Suppressor macrophage (primary cell): ENCODE data around the gene TM9SF4.
A peak's percentile ranks its signal among the peaks of the same experiment; 100 is the strongest.

Experiments
- DNase-seq, 4 experiments: peaks; one replicate each; pipeline ENCODE4 v3.0.0-alpha.2; 2020 to 2022

Gene TM9SF4

DNA sequence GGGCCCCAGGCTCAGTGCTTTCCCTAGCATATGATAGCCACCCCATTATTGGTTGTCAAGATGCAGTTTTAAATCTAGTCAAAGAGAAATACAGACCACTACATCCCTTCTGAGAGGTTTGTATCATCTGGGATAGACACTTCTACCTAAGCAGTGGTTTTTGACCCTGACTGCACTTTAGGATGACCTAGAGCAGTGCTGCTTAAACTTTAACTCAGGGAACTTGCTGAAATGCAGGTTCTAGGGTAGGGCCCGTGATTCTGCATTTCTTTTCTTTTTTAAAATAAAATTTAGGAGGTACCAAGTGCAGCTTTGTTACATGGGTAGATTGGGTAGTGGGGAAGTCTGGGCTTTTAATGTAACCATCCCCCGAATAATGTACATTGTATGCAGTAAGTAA is 18.7 kb downstream of the TM9SF4 start:
- DNase-seq = no peak

DNA sequence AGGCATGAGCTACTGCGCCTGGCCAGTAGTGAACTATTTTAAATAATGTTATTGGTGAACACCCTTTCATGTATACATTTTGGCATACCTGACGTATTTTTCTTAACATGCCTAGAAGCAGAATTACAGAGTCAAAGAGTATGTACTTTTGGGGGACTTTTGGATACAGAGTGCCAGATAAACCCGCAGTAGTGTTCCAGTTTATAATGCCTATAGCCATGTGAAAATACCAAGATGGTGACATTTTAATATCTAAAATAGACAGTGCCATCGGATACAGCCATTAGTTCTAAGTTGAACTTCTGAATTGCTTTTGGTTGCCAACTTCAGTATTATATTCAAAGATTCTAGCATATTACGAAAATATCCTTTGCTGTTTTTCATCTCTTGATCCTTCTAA is 20.3 kb downstream of the TM9SF4 start:
- DNase-seq = no peak

DNA sequence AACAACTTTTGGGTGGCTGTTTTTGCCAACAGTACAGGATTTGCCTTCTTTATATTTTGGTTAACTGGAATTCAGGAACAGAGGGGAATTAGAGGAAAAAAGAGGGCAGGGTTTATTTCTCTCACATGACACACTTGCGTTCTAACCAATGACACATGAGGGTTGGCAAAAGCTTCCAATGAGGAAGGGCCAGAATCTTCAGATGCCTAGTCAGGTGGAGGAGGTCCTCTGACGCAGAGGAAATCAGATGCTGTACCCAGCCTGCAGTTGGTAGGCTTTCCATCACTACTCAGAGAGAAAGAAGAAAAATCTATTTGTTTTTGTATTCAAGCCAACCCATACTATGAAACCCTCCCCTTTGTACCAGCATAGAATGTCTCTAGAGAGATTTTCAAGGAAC is 20.8 kb downstream of the TM9SF4 start:
- no peak for DNase-seq

DNA sequence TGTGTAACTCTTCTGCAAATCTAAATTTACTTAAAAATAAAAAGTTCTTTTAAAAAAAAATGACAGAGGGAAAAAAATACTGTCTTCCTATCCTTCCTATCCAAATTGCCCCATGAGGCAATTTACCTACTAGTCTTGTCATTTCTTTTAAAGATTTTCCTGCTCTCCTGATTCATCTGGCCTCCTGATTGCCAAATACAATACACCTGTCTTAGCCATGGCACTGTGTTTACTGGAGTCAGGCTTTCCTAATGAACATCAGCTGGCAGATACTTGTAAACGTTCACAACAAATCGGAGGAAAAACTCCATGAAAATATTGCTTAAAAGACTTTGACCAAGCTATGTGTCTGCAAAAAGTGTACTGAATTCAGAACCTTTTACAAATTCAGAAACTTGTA is 21.5 kb downstream of the TM9SF4 start:
- DNase-seq = no peak

DNA sequence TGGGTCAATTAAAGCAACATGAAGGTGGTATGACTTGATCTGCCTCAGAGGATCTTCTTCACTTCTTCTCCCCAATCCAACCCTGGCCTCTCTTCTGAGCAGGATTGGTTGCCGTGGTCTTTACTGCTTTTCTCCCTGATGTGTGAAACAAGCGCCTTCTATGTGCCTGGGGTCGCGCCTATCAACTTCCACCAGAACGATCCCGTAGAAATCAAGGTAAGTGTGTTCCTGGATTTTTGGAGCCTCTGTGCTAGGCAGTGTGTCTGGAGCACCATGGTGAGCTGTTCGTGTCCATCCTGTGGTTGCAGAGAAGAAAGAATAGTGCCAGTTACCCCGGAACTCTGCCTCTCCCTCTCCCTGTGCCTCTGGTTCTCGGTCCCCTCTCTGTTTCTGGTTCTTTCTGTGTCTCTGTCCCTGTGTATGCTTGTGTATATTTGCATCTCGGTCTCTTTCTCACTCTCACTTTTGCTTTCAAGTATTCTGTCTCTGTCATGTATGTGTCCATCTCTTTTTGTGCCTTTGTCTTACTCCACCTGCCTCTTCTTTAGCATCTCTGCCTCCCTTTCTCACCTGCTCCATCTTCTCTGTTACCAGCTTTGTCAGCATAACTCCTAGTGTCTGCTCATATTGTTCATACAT is 23.5 kb downstream of the TM9SF4 start:
- DNase-seq = no peak

DNA sequence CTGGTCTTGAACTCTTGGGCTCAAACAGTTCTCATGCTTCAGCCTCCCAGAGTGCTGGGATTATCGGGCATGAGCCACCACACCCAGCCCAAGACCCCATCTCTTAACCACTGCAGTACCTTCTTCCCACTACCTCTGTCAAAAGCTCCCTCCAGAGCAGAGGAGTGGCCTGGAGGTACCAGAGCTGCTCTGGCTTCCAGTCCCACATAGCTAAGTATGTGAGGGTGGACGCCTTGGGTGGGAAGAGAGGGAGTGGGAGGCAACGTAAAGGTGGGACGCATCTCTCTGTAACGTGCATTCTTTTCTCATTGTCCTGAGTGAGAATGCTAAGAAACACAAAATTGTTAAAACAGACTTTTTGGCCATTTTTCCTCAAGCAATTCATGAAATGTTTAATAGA is 24.5 kb downstream of the TM9SF4 start:
- DNase-seq = no peak

DNA sequence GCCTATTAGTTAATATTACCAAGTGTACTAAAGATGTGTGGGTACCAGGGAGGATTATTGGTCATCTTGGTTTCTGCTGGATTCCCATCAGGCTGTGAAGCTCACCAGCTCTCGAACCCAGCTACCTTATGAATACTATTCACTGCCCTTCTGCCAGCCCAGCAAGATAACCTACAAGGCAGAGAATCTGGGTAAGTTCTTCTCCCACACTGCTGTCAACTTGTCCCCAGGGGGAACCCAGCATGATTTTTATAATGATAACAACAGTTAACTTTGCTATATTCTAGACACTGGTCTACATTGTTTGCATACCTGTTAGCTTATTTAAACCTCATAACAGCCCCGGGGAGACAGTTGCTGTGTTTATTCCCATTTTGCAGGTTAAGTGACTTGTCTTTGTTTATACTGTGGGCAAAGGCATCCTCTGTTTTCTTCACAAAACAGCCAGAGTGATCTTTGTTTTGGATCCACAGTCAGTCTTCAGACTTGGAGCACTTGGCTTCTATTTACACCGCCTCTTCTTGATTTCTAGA is 26.5 kb downstream of the TM9SF4 start:
- no peak for DNase-seq

DNA sequence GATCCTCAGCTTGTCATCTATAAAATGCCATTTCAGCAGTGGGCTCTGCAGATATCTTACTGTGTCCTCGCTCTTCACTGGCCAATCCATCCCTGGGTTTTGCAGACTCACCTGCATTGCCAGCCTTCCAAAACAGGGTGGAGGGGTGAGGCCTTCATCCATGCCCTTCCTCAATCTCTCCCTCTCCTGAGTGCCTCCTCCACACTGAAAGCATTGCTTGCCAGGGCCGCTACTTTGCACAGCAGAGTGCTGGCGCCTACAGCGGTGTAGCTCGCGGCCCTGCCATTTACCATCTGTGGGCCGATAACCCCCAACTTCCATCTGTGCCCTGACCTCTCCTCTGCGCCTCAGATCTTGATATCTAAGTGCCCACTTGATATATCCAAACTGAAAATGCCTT is 29.4 kb downstream of the TM9SF4 start:
- DNase-seq = no peak

DNA sequence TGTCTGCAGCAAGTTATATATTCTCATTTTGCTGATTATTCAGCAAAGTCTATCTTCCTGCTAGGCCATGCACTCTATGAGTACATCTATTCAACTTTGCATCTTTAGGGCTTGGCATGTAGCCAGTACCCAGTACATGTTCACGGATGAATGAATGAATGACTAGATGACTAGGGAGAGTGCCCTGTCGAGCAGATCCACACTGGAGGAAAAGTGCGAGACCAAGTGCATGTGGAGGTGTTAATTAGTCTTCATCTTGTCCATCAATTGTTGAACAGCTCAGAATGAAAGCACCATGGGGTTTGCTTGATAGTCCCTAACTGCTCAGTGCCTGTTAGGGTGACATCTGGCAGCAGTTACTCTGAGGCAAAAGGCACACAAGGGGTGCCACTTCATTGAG is 30.4 kb downstream of the TM9SF4 start:
- no peak for DNase-seq

DNA sequence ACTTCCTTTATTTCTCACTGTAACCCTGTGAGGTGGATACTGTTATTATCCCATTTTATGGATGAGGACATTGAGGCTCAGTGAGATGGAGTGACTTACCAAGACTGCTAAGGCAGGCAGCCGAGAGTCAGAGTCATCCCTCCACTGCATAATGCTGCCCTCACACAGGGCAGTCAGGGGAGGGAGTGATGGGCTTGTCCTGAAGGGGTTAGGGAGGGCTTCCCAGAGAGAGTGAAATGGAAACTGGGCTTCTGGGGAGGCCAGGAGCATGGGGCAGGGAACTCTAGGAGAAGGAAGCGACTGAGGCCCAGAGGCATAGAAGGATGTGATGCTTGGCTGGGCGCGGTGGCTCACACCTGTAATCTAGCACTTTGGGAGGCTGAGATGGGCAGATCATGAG is 31.1 kb downstream of the TM9SF4 start:
- no peak for DNase-seq

DNA sequence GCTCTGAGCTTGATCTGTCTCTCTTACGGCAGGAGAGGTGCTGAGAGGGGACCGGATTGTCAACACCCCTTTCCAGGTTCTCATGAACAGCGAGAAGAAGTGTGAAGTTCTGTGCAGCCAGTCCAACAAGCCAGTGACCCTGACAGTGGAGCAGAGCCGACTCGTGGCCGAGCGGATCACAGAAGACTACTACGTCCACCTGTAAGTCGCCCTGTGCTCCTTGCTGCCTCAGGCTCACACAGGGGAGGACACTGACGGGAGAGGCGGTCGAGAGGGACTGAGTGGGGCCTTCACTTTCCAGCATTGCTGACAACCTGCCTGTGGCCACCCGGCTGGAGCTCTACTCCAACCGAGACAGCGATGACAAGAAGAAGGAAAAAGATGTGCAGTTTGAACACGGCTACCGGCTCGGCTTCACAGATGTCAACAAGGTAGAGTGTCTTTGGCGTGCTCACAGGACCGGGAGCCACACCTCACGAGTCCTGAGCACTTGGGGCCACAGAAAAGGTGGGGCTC is 32.0 kb downstream of the TM9SF4 start:
- no peak for DNase-seq

DNA sequence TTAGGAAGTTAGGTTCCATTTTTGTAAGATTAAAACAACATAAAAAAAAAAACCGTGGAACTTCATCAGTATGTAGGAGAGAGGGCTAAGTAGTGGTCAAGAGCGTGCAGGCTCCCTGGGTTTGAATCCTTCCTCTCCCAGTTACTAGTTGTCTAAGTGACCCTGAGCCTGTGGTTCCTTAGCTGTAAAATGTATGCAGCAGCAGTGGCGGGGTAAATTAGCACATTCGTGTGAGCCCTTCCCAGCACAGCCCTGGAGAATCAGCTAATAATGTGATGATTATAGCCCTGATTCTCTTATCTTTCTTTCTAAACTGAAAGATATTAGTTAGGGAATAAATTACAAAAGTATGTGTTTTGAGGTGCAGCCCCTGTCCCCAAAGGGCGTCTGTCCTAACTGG is 32.6 kb downstream of the TM9SF4 start:
- no peak for DNase-seq

DNA sequence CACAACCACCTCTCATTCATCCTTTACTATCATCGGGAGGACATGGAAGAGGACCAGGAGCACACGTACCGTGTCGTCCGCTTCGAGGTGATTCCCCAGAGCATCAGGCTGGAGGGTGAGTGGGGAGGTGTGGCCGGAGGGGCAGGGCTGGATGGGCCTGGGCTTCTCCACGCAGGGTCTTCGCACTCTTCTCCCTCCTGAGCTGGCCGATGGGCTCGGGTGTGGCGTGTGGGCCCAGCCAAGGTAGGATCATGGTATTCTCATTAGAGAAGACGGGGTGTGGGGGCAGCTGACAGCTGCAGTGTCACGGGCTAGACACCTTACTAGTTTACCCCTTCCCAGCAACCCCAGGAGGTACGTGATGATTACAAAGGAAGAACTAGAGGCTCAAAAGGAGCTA is 33.5 kb downstream of the TM9SF4 start:
- no peak for DNase-seq

DNA sequence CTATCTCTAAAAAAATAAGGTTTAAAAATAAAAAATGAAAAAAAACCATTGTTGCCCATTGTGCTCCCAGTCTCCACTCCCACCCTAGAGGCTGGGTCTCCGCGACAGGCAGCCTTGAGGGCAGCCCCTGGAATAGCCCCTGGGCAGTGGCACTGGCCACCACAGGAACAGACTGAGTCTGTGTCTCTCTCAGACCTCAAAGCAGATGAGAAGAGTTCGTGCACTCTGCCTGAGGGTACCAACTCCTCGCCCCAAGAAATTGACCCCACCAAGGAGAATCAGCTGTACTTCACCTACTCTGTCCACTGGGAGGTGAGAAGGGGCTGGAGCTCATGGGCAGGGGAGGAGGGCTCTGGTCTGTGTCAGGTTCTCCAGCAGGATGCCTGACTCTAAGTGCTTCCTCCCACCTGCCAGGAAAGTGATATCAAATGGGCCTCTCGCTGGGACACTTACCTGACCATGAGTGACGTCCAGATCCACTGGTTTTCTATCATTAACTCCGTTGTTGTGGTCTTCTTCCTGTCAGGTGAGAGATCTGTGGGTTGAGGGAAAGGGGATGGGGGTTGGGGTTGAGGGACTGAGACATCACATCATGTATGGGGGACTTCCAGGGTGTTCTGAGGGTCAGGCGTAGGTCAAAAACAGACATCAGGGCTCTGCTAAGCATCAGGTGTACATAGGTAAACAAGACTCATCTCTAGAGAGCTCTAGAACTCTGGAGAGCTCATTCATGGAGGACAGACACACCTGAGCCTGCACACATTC is 35.6 kb downstream of the TM9SF4 start:
- no peak for DNase-seq

DNA sequence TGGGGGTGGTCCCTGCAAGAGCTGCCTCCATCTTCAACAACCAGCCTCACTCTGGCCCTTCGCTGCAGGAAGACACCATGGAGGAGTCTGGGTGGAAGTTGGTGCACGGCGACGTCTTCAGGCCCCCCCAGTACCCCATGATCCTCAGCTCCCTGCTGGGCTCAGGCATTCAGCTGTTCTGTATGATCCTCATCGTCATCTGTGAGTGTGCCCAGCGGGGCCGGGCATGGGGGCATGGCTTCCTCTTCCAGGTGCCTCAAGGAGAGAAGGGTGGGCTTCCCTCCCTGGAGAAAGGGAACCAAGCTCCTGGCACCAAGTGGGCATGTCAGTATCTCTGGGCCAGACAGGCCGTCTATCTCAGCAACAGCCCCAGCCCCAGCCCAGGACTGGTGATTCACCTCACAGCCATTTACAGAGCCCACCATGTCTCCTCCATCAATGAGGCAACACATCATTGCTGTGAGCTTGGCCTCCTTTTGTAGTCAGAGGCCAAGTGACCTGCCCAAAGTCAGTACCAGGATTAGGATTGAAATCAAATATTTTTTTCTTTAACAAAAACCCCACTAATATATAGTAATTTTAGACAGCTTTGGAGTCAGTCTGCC is 40.2 kb downstream of the TM9SF4 start:
- no peak for DNase-seq

DNA sequence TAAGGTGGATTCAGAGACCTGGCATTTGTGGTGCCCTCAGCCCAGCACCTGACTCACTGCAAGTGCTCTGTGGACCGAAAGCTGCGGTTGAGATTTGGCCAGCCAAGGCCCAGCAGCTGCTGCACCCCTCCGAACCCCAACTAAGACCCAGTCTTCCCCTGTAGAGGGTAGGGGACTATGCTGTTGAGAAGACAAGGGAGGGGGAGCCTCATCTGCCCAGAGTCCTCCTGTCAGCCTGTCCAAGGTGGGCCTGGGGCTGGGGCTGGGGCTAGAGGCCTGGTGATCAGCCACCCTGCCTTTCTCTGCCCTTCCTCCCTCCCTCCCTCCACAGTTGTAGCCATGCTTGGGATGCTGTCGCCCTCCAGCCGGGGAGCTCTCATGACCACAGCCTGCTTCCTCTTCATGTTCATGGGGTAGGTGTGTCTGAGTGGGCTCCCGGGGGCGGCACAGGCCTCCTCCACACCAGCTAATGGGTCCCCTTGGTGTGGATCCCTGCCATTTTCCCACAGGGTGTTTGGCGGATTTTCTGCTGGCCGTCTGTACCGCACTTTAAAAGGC is 40.9 kb downstream of the TM9SF4 start:
- no peak for DNase-seq

DNA sequence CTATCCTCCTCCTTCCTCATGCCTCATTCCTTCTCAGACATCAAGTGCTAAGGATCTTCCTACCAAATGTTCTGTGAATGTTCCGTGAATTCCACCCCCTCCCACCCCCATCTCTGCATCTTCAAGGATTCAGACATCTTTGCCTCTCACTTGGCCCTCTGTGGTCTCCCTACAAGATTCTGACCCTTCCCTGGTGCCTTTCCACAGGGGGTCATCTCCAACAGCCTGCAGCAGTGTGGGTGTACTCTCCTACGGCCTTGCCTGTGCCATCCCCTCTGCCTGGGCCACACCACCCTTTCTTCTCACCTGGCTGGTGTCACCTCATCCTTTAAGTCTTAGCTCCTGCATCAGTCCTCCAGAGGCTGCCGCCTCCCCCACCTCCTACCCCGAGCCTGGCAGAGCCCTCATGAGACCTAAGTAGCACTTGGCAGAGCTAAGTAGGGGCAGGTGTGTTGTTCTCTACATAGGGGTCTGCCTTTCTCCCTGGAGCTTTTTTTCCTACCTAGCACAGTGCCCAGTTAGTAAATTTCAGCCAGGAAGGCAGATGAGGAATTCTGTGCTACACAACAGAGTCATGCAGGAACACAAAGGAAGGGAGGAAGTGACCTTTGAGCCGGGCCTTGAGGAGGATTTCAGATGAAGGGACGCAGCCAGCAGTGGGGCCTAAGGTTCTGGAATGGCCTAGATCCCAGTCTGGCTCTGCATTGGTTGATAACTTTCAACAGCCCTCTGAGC is 43.1 kb downstream of the TM9SF4 start:
- DNase-seq = no peak

DNA sequence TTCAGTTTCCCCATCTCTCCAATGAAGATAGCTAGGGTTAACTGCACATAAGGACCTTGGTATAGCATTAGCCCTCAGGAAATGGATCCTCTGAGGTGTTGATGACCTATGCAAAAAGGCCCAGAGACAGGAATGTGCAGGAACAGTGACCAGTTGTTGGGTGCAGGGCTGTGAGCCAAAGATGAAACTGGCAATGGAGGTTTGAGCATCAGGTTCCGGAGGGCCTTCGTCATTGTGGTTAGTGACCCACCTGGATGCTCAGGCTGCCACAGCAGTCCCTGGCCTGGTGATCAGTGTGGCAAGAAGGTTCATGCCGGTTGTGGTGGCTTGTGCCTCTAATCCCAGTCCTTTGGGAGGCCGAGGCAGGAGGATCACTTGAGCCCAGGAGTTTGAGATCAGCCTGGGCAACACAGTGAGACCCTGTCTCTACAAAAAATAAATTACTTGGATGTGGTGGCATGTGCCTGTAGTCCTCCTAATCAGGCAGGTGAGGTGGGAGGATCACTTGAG is 43.7 kb downstream of the TM9SF4 start:
- DNase-seq = no peak

DNA sequence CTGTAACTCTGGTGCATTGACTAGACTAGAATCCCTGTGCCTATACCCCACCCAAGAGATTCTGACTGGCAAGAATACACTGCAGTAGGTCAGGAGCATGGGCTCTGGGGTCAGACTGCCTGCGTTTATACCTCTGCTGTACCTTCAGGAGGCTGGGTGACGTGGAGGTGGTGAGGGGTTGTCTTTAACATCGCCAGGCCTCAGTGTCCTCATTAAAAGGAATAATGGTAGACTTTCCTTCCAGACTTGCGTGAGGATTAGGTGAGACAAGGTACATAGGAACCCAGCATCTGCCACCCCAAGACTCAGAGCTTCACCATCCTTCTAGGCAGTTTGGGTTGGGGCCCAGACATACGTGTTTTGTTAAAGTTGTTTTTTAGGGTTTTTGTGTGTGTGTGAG is 44.3 kb downstream of the TM9SF4 start:
- DNase-seq = no peak

DNA sequence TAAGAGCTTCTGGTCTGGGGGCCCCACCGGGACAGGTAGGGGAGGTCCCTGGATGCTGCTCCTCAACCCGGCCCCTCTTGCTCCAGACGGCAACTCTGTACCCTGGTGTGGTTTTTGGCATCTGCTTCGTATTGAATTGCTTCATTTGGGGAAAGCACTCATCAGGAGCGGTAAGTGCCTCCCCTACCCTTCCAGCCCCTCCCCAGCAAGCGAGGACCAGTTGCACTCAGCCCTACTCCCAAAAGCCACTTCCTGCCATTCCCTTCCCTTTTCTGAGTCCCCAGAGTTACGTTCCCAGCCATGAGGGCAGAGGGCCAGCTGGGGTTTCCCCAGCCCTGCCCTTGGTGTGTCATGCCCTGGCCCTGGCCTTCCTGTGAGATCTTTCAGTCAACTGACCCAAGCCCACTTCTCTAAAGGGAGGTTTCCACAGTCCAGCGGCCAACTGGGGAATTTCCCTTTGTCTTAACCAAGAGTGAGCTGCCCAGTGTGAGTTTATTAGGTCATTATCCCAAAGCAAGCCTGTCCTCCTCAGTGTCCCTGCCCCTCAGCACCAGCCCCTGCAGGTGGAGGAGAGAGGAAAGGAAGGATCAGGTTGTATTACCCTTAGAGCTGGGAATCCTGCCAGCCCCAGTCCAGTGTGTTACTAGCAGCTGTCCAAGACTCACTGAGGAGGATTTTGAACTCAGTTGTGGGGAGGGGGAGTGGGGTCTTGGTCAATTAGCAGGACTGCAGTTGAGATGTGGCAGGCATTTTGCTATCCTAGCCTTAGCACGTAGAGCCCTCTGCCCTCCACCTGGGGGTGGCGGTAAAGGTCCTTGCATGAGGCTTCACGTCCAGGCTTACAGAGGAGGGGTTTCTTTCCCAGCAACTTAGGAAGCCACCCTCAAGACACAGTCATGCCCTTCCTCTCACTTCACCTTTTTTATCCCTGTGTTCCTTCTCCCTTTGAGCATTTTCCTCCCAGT is 45.8 kb downstream of the TM9SF4 start:
- DNase-seq = peak; percentile 96 to 99 (median 98)

DNA sequence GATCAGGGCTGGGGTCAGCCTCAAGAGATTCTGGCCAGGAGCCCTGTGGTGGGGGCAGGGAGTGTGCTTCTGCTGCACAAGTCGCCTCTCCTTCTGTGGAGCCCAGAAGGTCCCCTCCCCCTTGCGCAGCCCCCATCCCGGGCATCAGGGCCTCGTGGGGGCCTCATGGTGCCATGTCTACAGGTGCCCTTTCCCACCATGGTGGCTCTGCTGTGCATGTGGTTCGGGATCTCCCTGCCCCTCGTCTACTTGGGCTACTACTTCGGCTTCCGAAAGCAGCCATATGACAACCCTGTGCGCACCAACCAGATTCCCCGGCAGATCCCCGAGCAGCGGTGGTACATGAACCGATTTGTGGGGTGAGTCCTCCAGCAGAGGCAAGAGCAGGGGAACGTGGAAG is 48.1 kb downstream of the TM9SF4 start:
- no peak for DNase-seq
